Osteoblast (primary cell): Measurements from ENCODE around the gene GUCA1A. TPM values are rescaled to one million over a fixed set of nuclear protein-coding genes. Genes with fewer than 3 reads are reported as not detected.

ENCODE experiments used
- DNase-seq: peaks from one replicate; pipeline ENCODE4 v3.0.0; 2011; ENCODE audit warnings: low spot score, mixed read lengths; ENCODE audit not compliant: insufficient read length; ENCODE audit errors: missing footprints
- H2AFZ ChIP-seq: 2 replicates; pipeline ENCODE4 v1.6.0; 2011; ENCODE audit warnings: mild to moderate bottlenecking, low read length
- H3K27ac ChIP-seq: 2 replicates; pipeline ENCODE4 v1.5.1; 2011; ENCODE audit warnings: mild to moderate bottlenecking, low read depth, low read length, moderate library complexity
- H3K27me3 ChIP-seq: 2 replicates; pipeline ENCODE4 v1.6.0; 2012; ENCODE audit warnings: mild to moderate bottlenecking, control low read depth, inconsistent platforms, low read length, moderate library complexity; ENCODE audit not compliant: insufficient read depth
- H3K36me3 ChIP-seq: 2 replicates; pipeline ENCODE4 v1.5.1; 2011; ENCODE audit warnings: mild to moderate bottlenecking, low read length, control low read depth, moderate library complexity; ENCODE audit not compliant: insufficient read depth
- H3K4me1 ChIP-seq: 2 replicates; pipeline ENCODE4 v1.5.1; 2011; ENCODE audit warnings: mild to moderate bottlenecking, low read length, control low read depth, moderate library complexity; ENCODE audit not compliant: insufficient read depth
- H3K4me2 ChIP-seq: 2 replicates; pipeline ENCODE4 v1.6.0; 2011; ENCODE audit warnings: mild to moderate bottlenecking, low read length; ENCODE audit not compliant: insufficient read depth
- H3K4me3 ChIP-seq: fragments of 200-600 bp; sonication (generic); 3 replicates; pipeline ENCODE4 v1.5.1; 2012; ENCODE audit warnings: mild to moderate bottlenecking, low read length, inconsistent platforms; ENCODE audit not compliant: insufficient read depth
- H3K79me2 ChIP-seq: 2 replicates; pipeline ENCODE4 v1.6.0; 2012; ENCODE audit warnings: mild to moderate bottlenecking, low read length, control low read depth, inconsistent platforms; ENCODE audit not compliant: insufficient read depth
- H3K9me3 ChIP-seq: 2 replicates; pipeline ENCODE4 v1.5.1; 2011; ENCODE audit warnings: low read depth, low read length, control low read depth
- H4K20me1 ChIP-seq: 2 replicates; pipeline ENCODE4 v1.6.0; 2012; ENCODE audit warnings: mild to moderate bottlenecking, low read length, control low read depth; ENCODE audit not compliant: insufficient read depth
- total RNA-seq: library from RNA; depleted of rRNA; stranded (reverse); fragments of >200 nt; gene quantifications from 2 replicates; pipeline ENCODE4 v1.2.3, GENCODE V29; 2012
- TF ChIP-seq, protein P1 (sequence below): IDR thresholded peaks from 2 replicates; pipeline ENCODE4 v1.5.1; 2011; ENCODE audit warnings: mild to moderate bottlenecking, low read depth, low read length, moderate library complexity; ENCODE audit errors: extremely low read depth

The GUCA1A gene
- total RNA-seq, 1 donor = not detected

- no peak for DNase-seq
- TF ChIP-seq, protein P1, sequence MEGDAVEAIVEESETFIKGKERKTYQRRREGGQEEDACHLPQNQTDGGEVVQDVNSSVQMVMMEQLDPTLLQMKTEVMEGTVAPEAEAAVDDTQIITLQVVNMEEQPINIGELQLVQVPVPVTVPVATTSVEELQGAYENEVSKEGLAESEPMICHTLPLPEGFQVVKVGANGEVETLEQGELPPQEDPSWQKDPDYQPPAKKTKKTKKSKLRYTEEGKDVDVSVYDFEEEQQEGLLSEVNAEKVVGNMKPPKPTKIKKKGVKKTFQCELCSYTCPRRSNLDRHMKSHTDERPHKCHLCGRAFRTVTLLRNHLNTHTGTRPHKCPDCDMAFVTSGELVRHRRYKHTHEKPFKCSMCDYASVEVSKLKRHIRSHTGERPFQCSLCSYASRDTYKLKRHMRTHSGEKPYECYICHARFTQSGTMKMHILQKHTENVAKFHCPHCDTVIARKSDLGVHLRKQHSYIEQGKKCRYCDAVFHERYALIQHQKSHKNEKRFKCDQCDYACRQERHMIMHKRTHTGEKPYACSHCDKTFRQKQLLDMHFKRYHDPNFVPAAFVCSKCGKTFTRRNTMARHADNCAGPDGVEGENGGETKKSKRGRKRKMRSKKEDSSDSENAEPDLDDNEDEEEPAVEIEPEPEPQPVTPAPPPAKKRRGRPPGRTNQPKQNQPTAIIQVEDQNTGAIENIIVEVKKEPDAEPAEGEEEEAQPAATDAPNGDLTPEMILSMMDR = no peak
- no peaks in the 10 kb centered on the region for H3K79me2 ChIP-seq
- no peaks in the 10 kb centered on the region for H3K27me3 ChIP-seq
- no peak overlapping the region for H3K27ac ChIP-seq
- no peak overlapping the region for H3K4me2 ChIP-seq
- no peaks in the 10 kb centered on the region for H3K9me3 ChIP-seq
- H2AFZ ChIP-seq = no peak overlapping the region
- H3K36me3 ChIP-seq = no peaks in the 10 kb centered on the region
- peaks cover 30% of the 10 kb centered on the region for H3K4me1 ChIP-seq
- H3K4me3 ChIP-seq = no peak overlapping the region
- no peaks in the 10 kb centered on the region for H4K20me1 ChIP-seq
These were observed 39.2 kb upstream of the GUCA1A start for GRCh38 chr6:42133926-42134325.

DNA sequence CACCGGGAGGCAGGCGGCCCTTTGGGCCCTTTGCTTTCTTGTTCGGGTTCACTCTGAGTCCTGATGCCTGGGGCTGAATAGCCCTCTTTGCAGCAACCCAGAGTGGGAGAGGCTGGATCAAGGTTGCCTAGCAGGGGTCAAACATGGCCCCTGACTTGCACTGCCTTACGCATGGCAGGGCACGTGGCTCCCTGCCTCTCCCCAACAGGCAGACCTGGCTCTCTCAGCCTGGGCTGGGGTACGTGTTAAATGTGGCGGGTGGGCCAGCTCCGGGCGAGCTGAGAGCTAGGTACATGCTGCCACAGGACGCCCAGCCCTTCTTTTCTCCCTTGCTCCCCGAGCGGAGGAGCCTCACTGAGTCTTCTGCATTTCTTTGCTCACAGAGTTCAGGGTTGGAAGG is 38.0 kb upstream of the GUCA1A start:
- Histone ChIP-seq H3K27ac (no peak overlapping the region), H3K27me3 (no peaks in the 10 kb centered on the region), H3K4me1 (peaks cover 40% of the 10 kb centered on the region), H3K36me3 (no peaks in the 10 kb centered on the region), H3K9me3 (no peaks in the 10 kb centered on the region), H3K79me2 (no peaks in the 10 kb centered on the region), H3K4me3 (no peak overlapping the region), H4K20me1 (no peaks in the 10 kb centered on the region), H3K4me2 (no peak overlapping the region), H2AFZ (no peak overlapping the region)
- DNase-seq = no peak
- TF ChIP-seq, protein P1 = no peak

GRCh38 chr6:42135722-42136121 is 37.4 kb upstream of the GUCA1A start:
- no peaks in the 10 kb centered on the region for H3K79me2 ChIP-seq
- TF ChIP-seq, protein P1 = no peak
- no peak overlapping the region for H2AFZ ChIP-seq
- no peak overlapping the region for H3K27ac ChIP-seq
- H3K36me3 ChIP-seq = no peaks in the 10 kb centered on the region
- H3K4me3 ChIP-seq = no peak overlapping the region
- no peaks in the 10 kb centered on the region for H3K27me3 ChIP-seq
- no peaks in the 10 kb centered on the region for H3K9me3 ChIP-seq
- peak; percentile 93 for DNase-seq
- no peak overlapping the region for H3K4me2 ChIP-seq
- H4K20me1 ChIP-seq = no peaks in the 10 kb centered on the region
- H3K4me1 ChIP-seq = peaks cover 41% of the 10 kb centered on the region

DNA sequence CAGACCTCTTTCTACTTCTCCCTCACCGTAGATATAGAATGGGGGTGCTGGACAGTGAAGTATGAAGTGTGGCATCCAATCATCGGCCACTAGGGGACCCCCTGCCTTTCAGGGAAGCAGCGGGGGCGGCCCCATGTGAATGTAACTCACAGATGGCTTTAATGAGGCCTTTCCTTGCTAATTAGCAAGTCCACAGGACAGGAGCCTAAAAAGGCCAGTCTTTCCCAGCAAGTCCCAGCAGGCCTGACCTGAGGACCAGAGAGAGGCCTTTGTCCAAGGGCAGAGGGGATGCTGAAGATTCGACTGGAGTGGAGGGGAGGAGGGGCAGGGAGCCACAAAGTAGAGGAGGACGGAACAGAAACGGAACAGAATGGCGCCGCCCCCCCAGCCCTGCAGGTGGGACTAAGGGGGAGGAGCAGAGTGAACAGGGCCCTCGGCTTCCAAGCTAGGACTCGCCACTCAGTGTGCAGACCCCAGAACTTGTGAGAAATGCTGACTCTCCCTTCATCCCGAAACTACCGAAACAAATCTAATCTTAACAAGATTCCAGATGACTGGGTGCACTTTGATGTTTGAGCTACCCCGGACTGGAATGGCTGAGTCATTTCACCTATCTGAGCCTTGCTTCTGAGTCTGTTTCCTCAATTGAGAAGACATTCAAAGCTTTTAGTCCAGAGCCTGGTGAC is 36.5 kb upstream of the GUCA1A start:
- H2AFZ ChIP-seq = peak overlapping the region; percentile 6
- H3K27me3 ChIP-seq = no peaks in the 10 kb centered on the region
- no peaks in the 10 kb centered on the region for H3K79me2 ChIP-seq
- peaks cover 37% of the 10 kb centered on the region for H3K4me1 ChIP-seq
- H3K27ac ChIP-seq = peak overlapping the region; percentile 69
- no peaks in the 10 kb centered on the region for H3K36me3 ChIP-seq
- no peaks in the 10 kb centered on the region for H4K20me1 ChIP-seq
- peak; percentile 93 for DNase-seq
- H3K9me3 ChIP-seq = no peaks in the 10 kb centered on the region
- TF ChIP-seq, protein P1 = peak; percentile 34
- peak overlapping the region; percentile 49 for H3K4me2 ChIP-seq
- H3K4me3 ChIP-seq = no peak overlapping the region
